Activated T-cell treated with anti-CD3 and anti-CD28 coated beads for 1 hour (primary cell): Measurements from ENCODE around the gene HIVEP3.

Experiments
- DNase-seq: peaks from one replicate; pipeline ENCODE4 v3.0.0-alpha.2; 2020; ENCODE audit warnings: low read depth

The HIVEP3 gene

GRCh38 chr1:41631154-41631553 is 287.6 kb downstream of the HIVEP3 start:
- no peak for DNase-seq

- DNase-seq: no peak
These were observed 289.2 kb downstream of the HIVEP3 start for GRCh38 chr1:41629571-41629970.

GRCh38 chr1:41629141-41629540 is 289.6 kb downstream of the HIVEP3 start:
- no peak for DNase-seq

- DNase-seq: no peak
These were observed 291.0 kb downstream of the HIVEP3 start for GRCh38 chr1:41627491-41628280.

GRCh38 chr1:41626616-41627375 is 291.9 kb downstream of the HIVEP3 start:
- no peak for DNase-seq

GRCh38 chr1:41626146-41626545 is 292.6 kb downstream of the HIVEP3 start:
- no peak for DNase-seq

- DNase-seq: no peak
These were observed 295.0 kb downstream of the HIVEP3 start for GRCh38 chr1:41623736-41624135.

GRCh38 chr1:41622859-41623732 is 295.6 kb downstream of the HIVEP3 start:
- DNase-seq: no peak

- no peak for DNase-seq
These were observed 296.3 kb downstream of the HIVEP3 start for GRCh38 chr1:41622402-41622801.

- DNase-seq: no peak
These were observed 296.9 kb downstream of the HIVEP3 start for GRCh38 chr1:41621791-41622190.

GRCh38 chr1:41621256-41621655 is 297.5 kb downstream of the HIVEP3 start:
- DNase-seq: no peak

GRCh38 chr1:41620365-41621169 is 298.2 kb downstream of the HIVEP3 start:
- no peak for DNase-seq

GRCh38 chr1:41619511-41620364 is 299.0 kb downstream of the HIVEP3 start:
- DNase-seq: no peak

- DNase-seq: no peak
These were observed 299.9 kb downstream of the HIVEP3 start for GRCh38 chr1:41618871-41619270.

GRCh38 chr1:41618066-41618825 is 300.5 kb downstream of the HIVEP3 start:
- DNase-seq: no peak

GRCh38 chr1:41617336-41617735 is 301.4 kb downstream of the HIVEP3 start:
- no peak for DNase-seq

- DNase-seq: no peak
These were observed 302.2 kb downstream of the HIVEP3 start for GRCh38 chr1:41616563-41616962.

- no peak for DNase-seq
These were observed 302.7 kb downstream of the HIVEP3 start for GRCh38 chr1:41615981-41616380.

- no peak for DNase-seq
These were observed 303.4 kb downstream of the HIVEP3 start for GRCh38 chr1:41615316-41615715.

GRCh38 chr1:41614818-41615217 is 303.9 kb downstream of the HIVEP3 start:
- DNase-seq: no peak
